T-helper 1 cell (primary cell): ENCODE data around the gene DYRK2.
A peak's percentile ranks its signal among the peaks of the same experiment; 100 is the strongest.
"Not testable (repeated sequence)": the region's sequence is repeated elsewhere in the genome, so short reads cannot be mapped to it uniquely, and the experiment has no call there.

Experiments used
- DNase-seq, 5 donors: peaks; one replicate each; pipeline ENCODE4 v3.0.0-alpha.2; 2012 to 2020

The DYRK2 gene

DNA sequence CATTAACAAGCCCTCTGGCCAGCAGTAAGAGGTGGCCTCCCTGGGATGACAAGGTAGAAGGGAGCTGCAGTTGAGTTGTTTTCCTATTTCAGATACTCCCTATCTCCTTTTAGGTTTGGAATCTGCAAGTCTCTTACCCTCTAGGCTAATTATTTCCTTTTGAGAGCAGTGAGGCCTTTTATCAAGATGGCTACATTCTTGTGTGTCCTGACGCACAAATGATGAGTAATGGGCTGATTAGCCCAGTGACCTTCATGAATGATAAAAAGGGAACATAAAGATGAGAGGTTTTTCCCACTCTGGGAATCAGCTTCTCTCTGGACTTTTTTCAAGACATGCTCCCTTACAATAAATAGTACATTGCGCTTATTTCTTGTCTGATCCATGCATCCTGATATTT lies 22.9 kb downstream of the DYRK2 start:
- DNase-seq: no peak

DNA sequence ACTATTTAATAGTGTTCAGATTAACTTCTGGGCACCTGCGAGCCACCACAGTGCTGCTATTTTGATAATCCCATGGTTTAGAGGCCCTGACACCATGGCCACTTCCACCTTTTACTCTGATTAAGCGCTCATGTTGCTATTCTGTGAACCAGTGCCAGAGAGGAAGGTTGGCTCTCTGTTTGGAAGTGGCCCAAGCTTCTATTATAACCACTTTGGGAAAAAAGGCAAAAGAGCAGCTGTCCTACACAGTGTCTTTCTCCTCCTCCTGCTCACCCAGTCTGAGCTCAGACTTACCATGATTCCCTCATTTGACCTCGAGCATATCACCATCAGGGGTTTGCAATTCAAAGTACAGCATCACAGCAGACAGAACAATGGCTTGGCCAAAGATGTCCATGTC lies 23.3 kb downstream of the DYRK2 start:
- no peak for DNase-seq

DNA sequence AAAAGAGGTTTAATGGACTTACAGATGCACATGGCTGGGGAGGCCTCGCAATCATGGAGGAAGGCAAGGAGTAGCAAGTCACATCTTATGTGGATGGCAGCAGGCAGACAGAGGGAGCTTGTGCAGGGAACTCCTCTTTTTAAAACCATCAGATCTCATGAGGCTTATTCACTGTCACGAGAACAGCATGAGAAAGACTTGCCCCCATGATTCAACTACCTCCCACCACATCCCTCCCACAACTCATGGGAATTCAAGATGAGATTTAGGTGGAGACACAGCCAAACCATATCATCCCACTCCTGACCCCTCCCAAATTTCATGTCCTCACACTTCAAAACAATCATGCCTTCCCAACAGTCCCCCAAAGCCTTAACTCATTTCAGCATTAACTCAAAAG lies 24.0 kb downstream of the DYRK2 start:
- not testable (repeated sequence) for DNase-seq

DNA sequence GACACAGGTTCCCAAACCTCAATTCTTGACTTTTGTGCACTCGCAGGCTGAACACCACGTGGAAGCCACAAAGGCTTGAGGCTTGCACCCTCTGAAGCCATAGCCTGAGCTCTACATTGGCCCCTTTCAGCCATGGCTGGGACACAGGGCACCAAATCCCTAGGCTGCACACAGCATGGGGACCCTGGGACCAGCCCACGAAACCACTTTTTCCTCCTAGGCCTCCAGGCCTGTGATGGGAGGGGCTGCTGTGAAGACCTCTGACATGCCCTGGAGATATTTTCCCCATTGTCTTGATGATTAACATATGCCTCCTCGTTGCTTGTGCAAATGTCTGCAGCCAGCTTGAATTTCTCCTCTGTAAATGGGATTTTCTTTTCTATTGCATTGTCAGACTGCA lies 25.0 kb downstream of the DYRK2 start:
- not testable (repeated sequence) for DNase-seq

DNA sequence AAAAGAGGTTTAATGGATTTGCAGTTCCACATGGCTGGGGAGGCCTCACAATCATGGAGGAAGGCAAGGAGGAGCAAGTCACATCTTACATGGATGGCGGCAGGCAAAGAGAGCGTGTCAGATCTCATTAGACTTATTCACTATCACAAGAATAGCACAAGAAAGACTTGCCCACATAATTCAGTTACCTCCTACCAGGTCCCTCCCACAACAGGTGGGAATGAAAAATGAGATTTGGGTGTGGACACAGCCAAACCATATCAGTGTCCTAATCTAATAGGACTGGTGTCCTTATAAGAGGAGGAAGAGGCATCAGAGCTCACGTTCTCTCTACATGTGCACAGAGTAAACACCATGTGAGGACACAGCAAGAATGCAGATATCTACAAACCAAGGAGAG lies 25.9 kb downstream of the DYRK2 start:
- DNase-seq: no peak

DNA sequence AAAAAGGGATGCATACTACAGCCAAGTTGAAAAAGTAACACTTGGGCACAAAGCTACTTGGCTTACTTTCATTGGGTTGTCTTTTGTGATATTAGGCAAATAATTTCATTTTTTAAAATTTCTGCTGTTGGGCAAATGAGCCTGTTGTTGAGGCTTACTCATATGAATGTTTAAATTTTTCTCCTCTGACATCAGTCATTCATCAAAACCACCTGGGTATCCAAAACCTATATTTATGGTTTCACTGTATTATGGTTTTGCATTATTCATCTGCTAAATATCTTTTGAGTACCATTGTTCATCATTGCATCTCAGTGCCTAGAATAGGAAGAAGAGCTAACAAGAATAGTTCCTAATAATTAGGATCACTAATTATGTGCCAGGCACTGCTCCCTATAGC lies 28.1 kb downstream of the DYRK2 start:
- no peak for DNase-seq

DNA sequence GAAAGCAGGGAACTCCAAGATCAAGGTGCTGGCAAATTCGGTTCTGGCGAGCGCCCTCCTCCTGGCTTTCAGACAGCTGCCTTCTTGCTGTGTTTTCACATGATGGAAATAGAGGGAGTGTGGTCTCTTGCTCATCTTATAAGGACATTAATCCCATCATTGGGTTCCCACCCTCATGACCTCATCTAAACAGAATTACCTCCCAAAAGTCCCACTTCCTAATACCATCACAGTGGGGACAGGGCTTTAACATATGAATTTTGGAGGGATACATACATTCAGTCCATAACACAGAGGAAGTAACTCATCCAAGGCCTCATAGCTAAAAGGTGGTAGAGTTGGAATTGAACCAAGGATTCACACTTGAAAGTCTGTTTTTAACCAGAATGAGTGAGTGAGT lies 28.6 kb downstream of the DYRK2 start:
- DNase-seq: no peak

DNA sequence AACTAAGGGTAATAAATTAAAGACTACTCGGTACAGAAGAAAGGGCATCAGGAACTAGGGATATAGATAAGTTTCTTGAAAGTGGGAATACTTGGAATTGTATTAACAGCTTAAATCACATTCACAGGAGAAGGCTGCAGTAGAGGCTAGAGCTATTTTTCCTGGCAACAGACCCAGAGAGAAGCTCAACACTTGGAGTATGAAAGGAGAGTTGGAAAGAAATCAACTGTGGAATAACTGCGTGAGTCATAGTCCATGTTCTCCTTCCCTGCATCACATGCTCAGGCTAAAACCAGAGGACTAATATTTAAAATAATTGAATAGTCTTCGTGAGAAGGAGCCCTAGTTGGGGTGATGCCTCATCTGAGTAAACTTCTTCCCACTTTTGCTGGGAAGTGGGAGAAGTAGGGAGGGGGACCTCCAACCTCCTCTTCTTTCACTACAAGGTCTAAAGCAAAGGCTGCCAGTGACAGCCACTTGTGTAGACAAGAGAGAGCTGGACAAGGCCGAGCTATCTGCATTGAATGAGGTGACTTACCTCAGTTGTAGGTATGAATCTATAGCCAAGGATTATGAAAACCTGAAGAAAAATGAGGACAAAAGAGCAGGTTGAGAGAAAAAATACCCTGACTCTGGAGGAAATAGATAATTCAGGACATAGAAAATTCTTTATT lies 32.7 kb downstream of the DYRK2 start:
- DNase-seq: no peak

DNA sequence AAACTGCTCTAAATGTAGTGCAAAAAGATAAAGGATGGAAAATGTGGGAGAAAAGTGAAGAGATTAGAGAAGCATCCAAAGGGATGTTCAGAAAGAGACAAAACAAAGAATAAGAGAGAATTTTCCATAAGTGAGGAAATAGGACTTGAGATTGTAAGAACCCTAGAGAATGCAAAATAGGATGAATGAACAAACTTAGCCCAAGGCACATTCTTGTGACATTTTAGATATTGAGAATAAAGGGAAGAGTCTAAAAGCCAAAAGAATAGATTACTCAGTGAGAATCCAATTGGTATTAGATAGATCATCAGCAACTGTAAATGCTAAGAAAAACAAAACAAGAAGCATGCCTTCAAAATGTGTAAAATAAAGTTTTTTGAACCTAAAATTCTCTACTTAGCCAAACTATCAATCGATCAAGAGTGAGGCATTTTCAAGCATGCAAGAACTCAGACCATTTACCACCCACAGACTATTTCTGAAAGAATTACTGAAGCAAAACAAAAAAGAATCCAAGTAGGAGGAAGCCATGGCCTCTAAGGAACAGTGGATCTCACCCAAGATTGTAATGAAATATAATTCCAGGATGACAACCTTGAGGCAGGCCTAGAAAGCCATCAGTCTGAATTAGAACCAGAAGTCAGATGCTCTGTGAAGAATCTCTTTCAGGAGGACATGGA lies 33.5 kb downstream of the DYRK2 start:
- DNase-seq: no peak

DNA sequence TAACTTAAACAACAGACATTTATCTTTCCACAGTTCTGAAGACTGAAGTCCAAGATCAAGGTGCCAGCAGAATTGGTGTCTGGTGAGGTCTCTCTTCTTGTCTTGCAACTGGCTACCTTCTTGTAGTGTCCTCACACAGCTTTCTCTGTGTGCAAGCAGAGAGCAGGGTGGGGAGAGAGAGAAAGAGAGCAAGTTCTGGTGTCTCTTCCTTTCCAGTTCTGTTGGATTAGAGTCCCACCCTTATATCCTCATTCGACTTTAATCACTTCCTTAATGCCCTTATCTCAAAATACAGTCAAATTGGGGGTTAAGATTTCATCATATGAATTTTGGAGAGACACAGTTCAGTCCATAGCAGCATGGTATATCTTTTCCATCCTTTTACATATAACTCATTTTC lies 40.8 kb downstream of the DYRK2 start:
- no peak for DNase-seq

DNA sequence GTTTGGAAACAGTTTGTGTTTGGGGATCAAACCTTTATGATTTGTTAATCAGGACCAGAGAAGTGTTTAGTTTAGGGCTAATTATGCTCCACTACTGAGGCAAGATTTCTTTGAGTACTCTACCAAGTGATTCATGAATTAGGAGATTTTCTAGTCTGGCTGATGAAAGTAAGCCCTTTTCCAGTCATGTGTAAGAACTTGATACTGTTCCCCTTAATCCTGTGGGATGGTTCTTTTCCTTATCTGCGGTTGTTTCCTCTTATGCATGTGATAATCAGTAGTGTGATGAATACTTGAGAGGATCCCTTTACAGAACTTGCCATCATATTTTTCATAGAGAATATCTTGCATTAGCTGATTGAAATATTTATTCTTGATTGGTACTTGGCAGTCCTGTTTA lies 42.1 kb downstream of the DYRK2 start:
- no peak for DNase-seq

DNA sequence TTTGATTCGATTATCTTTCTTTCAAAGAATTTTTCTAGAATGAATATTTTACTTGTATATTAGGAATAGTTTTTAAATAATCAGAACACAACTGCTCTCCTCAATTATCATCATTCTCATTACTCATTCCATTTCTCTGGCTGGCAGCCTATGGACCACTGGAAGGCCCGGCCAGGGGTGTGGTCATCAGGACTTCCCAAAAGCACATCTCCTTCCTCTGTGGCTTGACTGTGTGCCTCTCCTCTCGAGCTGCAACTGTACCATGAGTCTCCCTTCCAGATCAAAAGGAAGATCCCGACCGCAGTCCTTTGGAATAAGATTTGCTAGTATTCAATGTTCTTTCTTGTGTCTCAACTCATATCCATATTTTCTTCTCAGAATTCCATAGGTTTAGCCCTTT lies 42.7 kb downstream of the DYRK2 start:
- DNase-seq: no peak

DNA sequence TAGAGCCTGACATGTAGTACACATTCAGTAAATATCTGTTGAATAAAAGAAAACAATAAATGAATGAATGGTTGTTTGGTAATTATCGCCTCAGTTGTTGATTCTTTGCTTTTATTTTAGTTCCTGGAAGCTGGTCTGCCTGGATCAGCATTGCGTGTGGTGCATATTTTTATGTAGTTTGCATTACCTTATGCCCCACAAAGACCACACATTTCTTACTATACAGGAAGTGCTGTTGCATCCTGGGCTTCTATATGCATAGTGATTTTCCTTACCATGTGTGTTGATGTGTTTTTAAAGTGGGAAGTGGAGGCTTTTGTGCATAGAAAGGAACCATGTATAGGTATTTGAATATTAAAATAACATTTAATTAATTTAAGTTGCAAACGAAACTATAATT lies 43.6 kb downstream of the DYRK2 start:
- no peak for DNase-seq

DNA sequence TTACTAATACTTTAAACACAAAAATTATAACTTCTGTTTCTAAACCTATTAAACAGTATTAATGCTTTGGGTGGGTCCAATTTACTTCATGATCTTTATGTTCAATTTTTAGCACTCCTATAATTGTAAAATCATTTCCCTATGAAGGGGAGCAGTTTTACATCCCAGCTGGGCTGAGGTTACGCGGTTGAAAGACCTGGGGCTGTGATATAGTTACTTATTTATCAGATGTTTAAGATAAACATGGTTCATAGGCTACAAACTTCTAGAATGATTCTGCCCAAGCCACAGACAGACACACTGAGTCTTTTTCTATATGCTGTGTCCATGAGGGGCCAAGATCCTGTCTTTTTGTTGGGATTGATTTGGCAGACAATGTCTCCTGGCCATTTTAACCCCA lies 44.4 kb downstream of the DYRK2 start:
- no peak for DNase-seq

DNA sequence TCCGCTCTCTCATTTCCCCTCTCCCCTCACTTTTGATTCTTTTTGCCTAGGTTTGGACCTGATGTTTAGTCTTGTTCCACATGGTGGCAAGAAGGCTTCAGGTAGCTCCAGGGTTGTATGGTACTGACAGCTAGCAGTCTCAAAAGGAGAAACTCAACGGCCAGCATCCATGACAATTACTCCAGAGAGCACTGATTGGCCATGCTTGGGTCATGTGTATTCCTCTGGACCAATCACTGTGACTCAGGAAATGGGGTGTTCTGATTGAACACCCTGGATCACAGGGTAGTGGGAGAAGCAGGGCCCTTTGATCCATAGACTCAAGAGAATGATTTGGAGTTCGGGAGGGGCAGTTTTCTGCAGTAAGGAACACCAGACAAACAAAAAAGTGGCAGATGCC lies 45.3 kb downstream of the DYRK2 start:
- DNase-seq: no peak

DNA sequence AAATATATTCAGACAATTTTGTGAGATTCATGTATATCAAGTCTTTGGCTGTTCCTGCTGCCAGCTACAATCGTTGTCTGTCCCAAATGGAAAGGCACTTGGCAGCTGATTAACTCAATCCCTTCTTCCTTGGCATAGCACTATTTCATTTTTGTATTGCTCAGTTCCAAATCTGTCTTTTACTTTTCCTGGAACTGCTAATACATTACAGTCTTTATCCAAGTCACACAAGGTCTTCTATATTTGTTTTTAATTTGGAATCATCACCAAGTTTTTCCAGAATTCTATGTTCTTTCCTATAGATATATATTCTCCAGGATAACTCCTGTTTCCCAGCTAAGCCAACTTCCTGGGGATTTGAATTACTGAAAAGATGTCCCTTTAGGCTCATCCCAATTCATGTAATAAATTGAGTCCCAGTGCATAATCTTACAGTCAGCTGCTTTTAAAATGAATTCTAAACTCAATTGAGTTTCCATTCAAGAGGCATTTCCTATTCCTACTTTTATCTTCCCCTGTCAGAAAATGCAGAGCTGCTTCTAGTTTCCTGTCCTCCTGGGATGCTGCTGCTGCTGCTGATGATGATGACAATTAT lies 45.9 kb downstream of the DYRK2 start:
- DNase-seq: no peak

DNA sequence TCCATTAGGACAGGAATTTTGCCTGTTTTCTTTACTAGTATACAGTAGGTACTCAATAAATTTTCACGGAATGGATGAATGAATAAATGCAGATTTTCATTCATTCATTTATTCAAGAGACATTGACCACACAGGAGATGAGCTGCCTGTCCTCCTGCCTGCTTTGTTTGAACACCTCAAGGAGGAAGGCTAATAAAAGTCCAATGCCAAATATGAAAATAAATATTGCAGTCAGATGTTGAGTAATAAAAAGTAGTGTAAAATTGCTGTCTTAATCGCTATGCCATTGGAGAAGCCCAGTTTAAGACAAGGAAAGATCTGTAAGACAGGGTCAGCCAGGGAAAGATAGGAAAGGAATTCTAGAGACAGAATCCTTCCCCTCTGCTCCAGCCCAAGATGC lies 47.4 kb downstream of the DYRK2 start:
- DNase-seq: no peak

DNA sequence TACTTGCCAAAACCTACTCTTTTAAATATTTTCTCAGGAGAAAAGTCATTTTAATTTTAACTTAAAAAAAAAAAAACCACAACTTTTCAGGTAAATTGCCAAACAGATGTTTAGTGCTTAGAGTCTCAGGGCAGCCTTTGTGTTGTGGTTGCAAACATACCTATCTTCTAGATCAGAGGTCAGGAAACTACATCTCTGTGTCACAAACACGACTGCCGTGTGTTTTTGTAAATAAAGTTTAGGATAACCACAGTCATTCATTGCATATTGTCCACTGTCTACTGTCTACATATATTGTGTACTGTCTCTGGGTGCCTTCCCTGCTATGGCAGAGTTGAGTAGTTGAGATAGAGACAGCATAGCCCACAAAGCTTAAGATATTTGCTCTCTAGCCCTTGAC lies 48.9 kb downstream of the DYRK2 start:
- peak in 2 of 5 donors; percentile 5 to 7 for DNase-seq

DNA sequence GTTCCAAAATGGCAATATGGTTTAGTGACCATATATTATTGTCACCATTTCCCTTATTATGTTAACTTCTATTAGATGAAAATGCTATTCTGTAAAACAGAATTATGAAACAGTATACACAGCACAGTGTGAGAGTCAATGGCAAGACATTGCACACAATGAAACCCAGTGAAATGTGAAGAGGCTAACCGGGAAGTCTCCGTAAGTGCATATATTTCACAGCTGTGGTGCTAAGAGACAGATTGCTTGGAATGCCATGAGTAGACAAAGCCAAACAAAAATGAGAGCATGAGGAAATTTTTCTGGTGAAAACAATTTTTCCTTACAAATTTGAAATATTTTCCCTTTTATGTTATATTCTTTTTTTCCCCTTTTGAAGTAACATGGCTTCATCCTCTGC lies 49.4 kb downstream of the DYRK2 start:
- DNase-seq: no peak

DNA sequence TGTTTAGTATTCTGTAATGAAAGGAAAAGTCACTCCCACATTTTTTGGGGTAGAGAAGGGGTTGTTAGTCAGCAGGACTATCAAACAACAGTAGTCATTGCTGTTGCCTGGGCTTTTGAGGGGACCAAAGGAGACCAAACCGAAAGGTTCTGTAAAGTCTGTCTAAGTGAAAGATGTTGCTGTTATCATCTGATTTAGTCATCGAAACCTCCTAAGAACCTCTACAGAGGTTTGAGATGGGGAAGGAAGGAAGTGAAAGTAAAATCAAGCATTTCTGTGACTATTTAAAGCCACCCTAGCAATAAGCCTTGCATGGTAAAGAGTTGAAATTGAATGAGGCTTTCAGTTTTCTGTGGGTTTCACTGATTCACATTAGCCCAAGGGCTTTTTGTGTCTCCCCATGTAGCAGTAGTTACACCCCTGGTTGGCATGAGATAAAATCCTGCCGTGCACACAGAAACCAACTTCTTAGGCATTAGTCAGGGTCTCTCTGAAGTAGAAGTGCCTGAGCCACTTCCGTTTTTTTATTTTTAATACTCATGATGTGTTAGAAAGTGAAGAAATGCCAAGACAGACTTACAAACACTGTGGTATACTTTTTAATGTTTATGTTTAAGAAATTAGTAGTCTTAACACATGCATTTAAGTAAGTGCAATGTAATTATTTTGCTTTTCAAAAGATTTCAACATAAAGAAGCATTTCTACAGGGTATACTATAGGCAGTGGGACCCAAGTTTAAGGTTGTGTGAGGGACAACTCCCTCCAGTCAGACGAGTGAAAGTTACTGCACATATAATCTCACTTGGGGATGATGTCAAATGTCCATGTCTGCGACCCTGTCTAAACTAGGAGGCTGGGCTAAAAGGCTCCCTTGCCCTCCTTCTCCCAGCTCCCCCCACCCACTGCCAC lies 50.4 kb downstream of the DYRK2 start:
- peak in 2 of 5 donors; percentile 13 to 84 for DNase-seq

DNA sequence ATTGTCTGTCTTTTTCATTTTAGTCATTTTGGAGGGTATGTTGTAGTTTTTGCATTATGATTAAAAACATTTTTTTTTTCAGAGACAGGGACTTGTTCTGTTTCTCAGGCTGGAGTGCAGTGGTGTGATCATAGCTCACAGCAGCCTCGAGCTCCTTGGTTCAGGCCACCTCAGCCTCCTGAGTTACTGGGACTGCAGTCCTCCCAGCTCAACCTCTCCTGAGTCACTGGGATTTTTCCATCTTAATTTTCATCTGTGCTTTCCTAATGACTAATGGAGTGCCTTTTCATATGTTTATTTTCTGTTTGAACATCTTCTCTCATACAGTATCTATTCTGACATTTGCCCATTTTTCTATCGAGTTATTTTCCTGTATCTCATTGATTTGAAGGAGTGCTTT lies 52.6 kb downstream of the DYRK2 start:
- no peak for DNase-seq

DNA sequence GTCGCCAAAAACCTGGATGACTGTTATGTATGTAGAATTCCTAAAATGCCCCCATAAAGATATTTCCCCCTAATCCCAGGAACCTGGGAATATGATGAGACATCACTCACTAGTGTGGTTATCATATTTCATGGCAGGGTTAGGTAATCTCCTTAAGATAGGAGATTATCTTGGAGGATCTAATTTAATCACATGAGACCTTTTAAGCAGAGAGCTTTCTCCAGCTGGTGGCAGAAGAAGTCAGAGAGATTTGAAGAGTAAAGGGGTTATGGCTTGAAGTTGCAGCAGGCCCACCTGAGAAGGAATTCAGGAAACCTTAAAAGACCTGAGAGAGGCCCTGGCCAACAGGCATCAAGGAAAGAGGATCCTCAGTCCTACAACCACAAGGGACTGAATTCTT lies 53.6 kb downstream of the DYRK2 start:
- no peak for DNase-seq

DNA sequence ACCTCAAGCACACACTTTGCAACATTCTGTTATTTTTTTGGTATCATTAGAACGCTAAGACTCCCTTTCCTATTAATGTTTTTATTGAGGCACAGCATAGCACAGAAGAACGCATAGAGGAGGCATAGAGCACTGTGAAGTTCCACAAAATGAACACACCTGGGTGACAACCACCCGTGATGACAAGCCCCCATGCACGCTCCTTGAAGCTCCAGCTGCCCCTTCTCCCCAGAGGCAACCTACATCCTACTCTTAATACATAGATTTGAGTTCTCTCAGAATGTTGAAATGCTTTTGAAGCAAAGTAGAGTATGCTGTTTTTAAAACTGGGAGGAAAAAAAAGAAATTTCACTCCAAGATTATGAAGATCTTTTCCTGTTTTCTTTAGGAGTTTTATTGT lies 55.5 kb downstream of the DYRK2 start:
- no peak for DNase-seq
